ENCODE data around the gene RASSF4.
"Not testable (repeated sequence)": the region's sequence is repeated elsewhere in the genome, so short reads cannot be mapped to it uniquely, and the experiment has no call there.

Gene RASSF4

DNA sequence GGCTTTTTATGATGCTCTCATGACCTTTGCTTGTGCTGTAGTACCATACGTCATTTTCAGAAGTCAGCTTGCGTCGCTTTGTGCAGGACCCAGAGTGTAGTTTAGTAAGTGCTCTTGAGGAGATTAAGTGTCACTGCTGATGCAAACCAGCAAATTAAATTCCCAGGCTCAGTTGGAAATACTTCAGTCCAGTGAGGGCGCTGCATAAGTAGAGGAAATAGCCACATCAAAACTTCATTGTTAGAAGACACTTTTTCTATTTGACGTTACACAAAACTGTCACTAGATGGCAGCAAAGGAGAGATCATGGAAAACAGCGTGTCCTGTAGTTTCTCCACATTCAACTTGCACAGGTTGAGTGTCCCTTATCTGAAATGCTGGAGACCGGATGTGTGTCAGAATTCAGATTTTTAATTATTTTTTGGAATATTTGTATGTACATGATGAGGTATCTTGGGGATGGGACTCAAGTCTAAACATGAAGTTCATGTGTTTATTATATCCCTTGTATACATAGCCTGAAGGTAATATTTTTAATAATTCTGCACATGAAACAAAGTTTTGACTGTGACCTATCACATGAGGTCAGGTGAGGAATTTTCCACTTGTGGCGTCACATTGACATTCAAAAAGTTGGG lies 49.0 kb downstream of the RASSF4 start (continued):
- TF ChIP-seq ZNF629 (tag by site-specific recombination; IDR thresholded peaks at IDR 0.05) (peak; percentile 86), ZNF19 (tag by site-specific recombination; IDR thresholded peaks at IDR 0.05; ENCODE audit: low read depth) (no peak), ZNF18 (tag by site-specific recombination; IDR thresholded peaks at IDR 0.05) (no peak)

DNA sequence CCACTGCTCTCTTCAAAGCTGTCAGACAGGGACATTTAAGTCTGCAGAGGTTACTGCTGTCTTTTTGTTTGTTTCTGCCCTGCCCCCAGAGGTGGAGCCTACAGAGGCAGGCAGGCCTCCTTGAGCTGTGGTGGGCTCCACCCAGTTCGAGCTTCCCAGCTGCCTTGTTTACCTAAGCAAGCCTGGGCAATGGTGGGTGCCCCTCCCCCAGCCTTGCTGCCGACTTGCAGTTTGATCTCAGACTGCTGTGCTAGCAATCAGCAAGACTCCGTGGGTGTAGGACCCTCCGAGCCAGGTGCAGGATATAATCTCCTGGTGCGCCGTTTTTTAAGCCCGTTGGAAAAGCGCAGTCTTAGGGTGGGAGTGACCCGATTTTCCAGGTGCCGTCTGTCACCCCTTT lies 55.0 kb downstream of the RASSF4 start:
- not testable (repeated sequence) for H3K27ac ChIP-seq (ENCODE audit: extremely low read depth, low read depth, low read length)

DNA sequence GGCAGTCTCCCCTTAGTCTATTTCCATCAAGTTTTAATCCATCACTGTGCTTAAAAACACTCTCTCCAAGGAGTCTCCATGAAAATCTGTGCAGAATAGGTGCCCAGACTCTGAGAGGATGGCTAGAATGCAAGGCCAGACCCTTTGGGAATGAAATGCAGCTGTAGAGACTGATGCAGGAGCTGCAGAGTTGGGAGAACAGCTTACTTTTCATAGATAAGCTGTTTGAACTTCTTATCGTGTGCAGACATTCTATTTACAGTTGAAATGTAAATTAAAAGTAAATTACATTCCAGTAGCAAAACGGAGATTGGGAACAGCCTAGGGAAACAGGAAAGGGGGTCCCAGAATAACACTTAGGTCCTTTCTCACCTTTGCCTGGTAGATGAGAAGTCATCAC lies 56.0 kb downstream of the RASSF4 start:
- Histone ChIP-seq H3K36me3 (ENCODE audit: control insufficient read depth in 2 of 2, insufficient read depth in 1 of 2, low read length in 2 of 2) (no peaks in the 10 kb centered on the region), H3K9me3 (ENCODE audit: control insufficient read depth, insufficient read depth, low read depth, low read length) (no peaks in the 10 kb centered on the region), H3K4me1 (ENCODE audit: control insufficient read depth, insufficient read depth, low read length) (no peaks in the 10 kb centered on the region), H3K4me3 (ENCODE audit: low read depth, low read length) (no peak overlapping the region), H3K27ac (ENCODE audit: extremely low read depth, low read depth, low read length) (no peak overlapping the region)
- CTCF ChIA-PET: interaction anchor here (0.9 kb wide), 1 partner anchor 215 kb away, joined by 3 read pairs; no protein-coding TSS in a partner anchor
- POLR2A ChIA-PET: no interaction called here
- TF ChIP-seq ZNF707 (tag by site-specific recombination; IDR thresholded peaks at IDR 0.05) (no peak), ZBTB8A (tag by site-specific recombination; IDR thresholded peaks at IDR 0.05) (no peak), ZNF571 (tag by site-specific recombination; IDR thresholded peaks at IDR 0.05) (no peak), ZNF211 (tag by site-specific recombination; IDR thresholded peaks at IDR 0.05; ENCODE audit: low read depth) (no peak), ZNF133 (tag by site-specific recombination; IDR thresholded peaks at IDR 0.05) (no peak), ZNF146 (tag by site-specific recombination; IDR thresholded peaks at IDR 0.05) (no peak), ZNF138 (tag by site-specific recombination; IDR thresholded peaks at IDR 0.05; ENCODE audit: borderline replicate concordance) (no peak), ZNF274 (IDR thresholded peaks at IDR 0.05; ENCODE audit: low read length) (no peak), ZNF274 (tag by site-specific recombination; IDR thresholded peaks at IDR 0.05; ENCODE audit: borderline replicate concordance) (no peak), ZNF629 (tag by site-specific recombination; IDR thresholded peaks at IDR 0.05) (no peak), ZNF792 (tag by site-specific recombination; IDR thresholded peaks at IDR 0.05) (no peak), ZNF692 (tag by site-specific recombination; IDR thresholded peaks at IDR 0.05) (no peak), ZNF530 (tag by site-specific recombination; IDR thresholded peaks at IDR 0.05; ENCODE audit: low read depth) (no peak), ZNF837 (tag by site-specific recombination; IDR thresholded peaks at IDR 0.05) (no peak), ZNF248 (tag by site-specific recombination; IDR thresholded peaks at IDR 0.05) (no peak), FEZF1 (tag by site-specific recombination; IDR thresholded peaks at IDR 0.05) (no peak)
- TF ChIP-seq, protein P1, sequence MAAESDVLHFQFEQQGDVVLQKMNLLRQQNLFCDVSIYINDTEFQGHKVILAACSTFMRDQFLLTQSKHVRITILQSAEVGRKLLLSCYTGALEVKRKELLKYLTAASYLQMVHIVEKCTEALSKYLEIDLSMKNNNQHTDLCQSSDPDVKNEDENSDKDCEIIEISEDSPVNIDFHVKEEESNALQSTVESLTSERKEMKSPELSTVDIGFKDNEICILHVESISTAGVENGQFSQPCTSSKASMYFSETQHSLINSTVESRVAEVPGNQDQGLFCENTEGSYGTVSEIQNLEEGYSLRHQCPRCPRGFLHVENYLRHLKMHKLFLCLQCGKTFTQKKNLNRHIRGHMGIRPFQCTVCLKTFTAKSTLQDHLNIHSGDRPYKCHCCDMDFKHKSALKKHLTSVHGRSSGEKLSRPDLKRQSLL (tag by site-specific recombination; IDR thresholded peaks at IDR 0.05): no peak
- TF ChIP-seq, protein P2, sequence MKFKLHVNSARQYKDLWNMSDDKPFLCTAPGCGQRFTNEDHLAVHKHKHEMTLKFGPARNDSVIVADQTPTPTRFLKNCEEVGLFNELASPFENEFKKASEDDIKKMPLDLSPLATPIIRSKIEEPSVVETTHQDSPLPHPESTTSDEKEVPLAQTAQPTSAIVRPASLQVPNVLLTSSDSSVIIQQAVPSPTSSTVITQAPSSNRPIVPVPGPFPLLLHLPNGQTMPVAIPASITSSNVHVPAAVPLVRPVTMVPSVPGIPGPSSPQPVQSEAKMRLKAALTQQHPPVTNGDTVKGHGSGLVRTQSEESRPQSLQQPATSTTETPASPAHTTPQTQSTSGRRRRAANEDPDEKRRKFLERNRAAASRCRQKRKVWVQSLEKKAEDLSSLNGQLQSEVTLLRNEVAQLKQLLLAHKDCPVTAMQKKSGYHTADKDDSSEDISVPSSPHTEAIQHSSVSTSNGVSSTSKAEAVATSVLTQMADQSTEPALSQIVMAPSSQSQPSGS (tag by site-specific recombination; IDR thresholded peaks at IDR 0.05; ENCODE audit: low read depth): no peak

More for the DNA sequence above, 55.0 kb downstream of the RASSF4 start:
- H3K36me3 ChIP-seq (ENCODE audit: control insufficient read depth in 2 of 2, insufficient read depth in 1 of 2, low read length in 2 of 2); POLR2A ChIA-PET; H3K9me3 ChIP-seq (ENCODE audit: control insufficient read depth, insufficient read depth, low read depth, low read length); CTCF ChIA-PET; H3K4me3 ChIP-seq (ENCODE audit: low read depth, low read length); H3K4me1 ChIP-seq (ENCODE audit: control insufficient read depth, insufficient read depth, low read length): not testable (repeated sequence)
